OCI-LY3 (cell line): ENCODE measurements around the gene IQCE.

ENCODE experiments used
- EZH2phosphoT487 ChIP-seq: fragments of 200-600 bp; shearing (Covaris generic); IDR thresholded peaks from 2 replicates; pipeline ENCODE4 v1.6.1; 2018; ENCODE audit warnings: antibody characterized with exemption, mixed run types, low read depth
- TF ChIP-seq, protein P1 (sequence below): fragments of 200-600, 300-600 bp; sonication (generic); IDR thresholded peaks from 2 replicates; pipeline ENCODE4 v1.5.1; 2014; ENCODE audit warnings: antibody characterized with exemption, low read length, low read depth

DNA sequence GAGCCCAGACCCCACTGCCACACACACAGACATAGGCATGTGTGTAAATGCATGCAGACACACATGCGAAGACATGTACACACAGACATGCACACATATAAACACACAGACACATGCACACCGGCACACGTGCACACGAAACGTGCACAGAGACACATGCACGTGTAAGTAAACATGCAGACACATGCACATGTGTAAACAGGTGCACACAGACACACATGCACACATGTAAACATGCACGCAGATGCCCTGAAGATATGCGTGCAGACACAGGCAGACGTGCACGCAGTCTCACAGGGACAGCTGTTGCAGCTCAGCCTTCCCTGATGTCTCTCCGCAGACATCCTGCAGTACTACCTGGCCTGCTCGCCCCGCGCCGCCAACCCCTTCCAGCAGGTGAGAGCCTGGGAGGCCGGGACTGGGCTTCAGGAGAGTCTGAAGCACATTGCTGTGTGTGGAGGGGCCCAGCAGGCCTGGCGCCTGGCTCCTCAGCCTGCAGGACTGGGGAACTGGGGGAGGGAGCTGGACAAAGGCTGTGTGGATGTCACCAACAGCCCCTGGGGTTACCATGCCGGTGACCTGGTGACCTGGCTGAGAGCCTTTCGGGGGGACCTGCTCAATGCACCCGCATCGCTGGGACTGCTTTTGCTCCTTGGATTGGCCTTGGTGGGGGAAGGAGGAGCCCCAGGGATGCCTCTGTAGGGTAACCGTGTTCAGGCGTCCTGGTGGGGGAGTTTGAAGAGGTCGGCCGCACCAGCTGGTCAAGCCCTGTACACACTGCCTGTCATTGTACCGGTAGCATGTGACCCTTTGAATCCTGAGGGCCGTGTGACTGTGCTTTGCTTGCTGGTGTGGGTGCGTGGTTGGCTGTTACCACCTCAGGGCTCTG, 93.3 kb downstream of the IQCE start:
- no peak for TF ChIP-seq EZH2phosphoT487
- TF ChIP-seq, protein P1, sequence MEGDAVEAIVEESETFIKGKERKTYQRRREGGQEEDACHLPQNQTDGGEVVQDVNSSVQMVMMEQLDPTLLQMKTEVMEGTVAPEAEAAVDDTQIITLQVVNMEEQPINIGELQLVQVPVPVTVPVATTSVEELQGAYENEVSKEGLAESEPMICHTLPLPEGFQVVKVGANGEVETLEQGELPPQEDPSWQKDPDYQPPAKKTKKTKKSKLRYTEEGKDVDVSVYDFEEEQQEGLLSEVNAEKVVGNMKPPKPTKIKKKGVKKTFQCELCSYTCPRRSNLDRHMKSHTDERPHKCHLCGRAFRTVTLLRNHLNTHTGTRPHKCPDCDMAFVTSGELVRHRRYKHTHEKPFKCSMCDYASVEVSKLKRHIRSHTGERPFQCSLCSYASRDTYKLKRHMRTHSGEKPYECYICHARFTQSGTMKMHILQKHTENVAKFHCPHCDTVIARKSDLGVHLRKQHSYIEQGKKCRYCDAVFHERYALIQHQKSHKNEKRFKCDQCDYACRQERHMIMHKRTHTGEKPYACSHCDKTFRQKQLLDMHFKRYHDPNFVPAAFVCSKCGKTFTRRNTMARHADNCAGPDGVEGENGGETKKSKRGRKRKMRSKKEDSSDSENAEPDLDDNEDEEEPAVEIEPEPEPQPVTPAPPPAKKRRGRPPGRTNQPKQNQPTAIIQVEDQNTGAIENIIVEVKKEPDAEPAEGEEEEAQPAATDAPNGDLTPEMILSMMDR, result no peak
